Renal cortical epithelial cell (primary cell): ENCODE results near the gene LRP5. TPM values are rescaled to one million over a fixed set of nuclear protein-coding genes. Genes with fewer than 3 reads are reported as not detected.

Experiments used
- DNase-seq: peaks from one replicate; pipeline ENCODE4 v3.0.0-alpha.2; 2011; ENCODE audit warnings: low read depth
- total RNA-seq: library from RNA; depleted of rRNA; stranded (reverse); fragments of >200 nt; gene quantifications from 2 replicates; pipeline ENCODE4 v1.2.3, GENCODE V29; 2014

The LRP5 gene
- total RNA-seq, 1 donor from 2014 or later, result 58.6 TPM

DNA sequence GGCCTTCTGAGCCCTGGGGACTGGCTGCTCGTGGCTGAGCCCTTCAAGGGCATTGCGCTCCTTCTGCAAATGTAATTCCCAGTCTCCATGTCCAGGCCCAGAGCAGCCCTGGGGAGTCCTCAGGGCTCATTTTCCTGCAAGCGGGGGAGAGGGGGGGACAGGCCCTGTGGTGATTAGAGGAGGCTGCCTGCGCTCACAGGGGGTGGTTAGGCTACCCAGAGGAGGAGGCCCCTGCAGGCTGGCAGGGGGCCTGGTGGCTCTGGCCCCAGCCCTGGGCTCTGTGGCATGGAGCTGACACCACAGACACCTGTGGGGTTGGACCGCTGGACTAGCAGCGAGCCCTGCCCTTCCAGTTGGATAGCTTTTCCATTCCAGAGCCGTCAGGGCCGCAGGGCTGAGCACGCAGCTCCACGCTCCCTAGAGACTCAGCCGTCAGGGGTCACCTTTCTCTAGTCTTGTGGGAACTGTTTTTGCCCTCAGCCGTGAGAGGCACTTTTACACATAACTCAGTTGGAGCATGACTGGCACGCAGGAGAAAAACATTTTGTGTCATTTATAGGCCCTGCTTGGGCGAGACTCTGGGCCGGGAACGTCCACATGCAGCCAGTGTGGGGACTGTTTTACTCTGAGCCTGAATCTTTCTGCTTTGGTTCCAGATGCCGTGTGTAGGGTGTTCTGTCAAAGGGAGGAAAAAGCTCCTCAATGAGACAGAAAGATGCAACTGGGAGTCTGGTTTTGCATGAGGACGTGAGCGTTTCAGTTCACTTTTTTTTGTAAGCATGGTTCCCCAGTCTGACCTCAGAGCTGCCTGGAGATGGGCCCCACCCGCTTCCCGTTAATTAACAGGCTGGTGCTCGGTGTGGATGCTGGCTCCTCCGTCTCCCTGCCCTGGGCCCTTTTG lies 58.1 kb downstream of the LRP5 start:
- DNase-seq, result no peak

DNA sequence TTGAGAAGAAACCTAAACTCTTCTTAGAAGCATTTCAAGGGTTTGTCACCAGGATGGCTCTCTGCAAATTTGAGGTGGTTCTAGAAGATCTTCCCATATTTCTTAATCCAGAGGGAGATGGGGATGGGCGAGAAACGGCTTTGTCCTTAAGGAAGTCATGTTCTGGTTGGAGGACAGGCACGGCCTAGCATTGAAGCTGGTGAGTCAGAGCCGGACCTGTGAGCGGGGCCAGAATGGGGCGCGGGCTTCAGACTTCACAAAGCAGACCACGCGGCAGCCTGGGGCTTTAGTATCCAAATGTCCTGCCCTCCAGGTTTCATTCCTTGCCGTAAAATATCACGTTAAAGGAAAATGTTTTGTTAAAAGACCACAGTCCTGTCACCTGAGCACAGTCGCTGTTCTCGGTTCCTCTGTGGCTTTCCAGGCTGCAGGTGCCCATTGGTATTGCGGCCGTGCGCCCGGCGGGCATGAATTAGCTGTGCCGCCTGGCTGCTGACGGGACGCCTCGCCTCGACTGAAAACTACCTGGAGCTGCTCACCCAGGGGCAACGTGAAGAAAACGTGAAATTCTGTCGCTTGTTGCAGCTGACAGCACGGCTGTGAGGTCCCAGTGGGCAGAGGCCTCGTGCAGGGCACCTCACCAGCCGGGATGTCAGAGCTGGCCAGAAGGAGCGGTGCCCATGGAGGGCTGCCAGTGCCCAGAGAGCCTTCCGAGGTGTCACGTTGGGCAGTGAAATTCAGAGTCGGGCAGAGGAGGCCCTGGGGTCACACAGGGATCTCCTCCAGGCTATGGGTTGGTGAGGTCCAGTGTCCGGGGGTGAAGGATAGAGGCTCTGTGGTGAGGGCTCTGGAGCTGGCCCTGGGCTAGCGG lies 59.0 kb downstream of the LRP5 start:
- DNase-seq, result peak; percentile 21

DNA sequence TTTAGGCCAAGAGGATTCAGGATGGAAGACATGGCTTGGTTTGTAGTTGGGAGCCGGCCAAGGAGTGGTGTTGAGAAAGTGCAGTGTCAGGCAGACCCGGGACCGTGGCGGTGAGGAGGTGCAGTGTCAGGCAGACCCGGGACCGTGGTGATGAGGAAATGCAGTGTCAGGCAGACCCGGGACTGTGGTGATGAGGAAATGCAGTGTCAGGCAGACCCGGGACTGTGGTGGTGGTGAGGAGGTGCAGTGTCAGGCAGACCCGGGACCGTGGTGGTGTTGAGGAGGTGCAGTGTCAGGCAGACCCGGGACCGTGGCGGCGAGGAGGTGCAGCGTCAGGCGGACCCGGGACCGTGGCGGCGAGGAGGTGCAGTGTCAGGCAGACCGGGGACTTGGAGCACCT lies 59.7 kb downstream of the LRP5 start:
- DNase-seq, result no peak

DNA sequence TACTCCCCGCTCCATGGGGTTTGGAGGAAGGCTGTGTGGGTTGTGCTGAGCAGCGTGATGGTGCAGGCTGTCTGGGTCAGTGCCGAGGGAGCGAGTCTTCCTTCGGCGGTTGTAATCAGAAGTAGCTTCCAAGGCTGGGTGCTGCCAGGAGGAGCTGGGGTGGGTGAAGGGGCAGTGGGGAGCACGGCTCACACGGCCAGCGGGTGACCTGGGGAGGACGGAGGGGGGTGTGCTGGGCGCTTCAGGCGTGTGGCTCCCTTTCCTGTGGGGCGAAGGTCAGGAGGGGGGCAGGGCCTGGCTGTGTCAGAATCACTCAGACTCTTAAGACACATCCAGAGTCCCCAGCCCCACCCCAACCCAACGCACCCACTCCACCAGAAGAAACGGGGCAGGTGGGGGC lies 60.2 kb downstream of the LRP5 start:
- DNase-seq, result no peak

DNA sequence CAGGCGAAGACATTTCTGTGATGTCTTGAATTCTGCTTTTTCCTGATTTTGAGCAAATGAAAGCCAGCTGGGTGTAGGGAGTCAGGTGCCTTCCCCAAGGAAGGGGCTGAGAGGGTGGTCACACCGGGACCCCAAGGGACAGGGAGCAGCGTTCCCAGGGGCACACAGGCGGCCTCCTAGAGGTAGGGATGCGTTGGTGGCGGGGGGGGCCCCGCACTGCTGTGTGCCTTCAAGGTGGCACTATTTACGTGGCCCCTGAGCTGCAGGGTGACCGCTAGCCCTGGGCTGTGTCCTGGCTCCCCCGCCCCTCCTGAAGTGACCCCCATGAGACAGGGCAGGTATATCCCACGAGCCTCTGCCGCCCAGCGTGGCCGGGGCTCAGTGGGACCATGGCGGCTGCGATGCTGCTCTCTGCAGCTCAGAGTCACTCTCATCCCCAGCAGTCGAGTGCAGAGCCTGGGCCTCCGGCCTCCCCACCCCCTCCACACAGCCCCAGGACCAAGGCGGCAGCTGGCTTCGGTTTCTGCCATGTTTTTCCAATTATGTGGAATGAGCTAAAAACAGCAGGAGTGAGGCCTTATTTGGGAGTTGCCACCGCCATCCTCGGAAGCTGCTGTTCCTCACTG lies 60.9 kb downstream of the LRP5 start:
- no peak for DNase-seq

DNA sequence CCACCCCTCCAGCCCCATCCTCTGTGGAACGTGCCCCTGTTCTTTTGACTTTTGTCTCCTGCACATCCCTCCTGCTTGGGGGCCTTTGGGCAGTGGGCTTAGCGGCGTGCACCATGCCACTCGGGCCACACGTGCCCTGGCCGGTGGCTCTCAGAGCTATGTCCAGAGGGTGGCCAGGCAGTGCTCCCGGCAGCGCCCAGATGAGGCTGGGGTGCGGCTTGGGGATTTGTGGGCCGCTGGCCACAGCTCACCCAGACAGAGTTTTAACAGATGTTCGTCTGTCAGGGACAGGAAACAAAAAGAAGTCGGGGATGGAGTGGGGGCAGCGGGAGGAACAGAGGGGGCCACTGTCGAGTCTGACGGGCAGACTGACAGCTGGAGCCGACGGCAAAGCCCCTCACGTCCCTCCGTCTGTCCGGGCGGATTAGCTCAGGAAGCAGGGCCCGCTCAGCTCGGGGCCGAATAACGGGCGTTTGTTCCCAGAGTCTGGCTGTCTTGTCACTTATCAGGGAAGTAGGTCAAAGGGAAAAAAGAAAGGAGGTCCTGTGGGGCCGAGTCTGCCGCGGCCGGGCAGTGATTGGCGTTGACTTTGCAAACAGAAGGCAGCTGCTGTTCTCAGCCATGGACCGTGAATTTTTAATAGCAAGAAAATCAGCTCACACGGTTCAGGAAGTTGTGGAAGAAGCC lies 61.6 kb downstream of the LRP5 start:
- no peak for DNase-seq

DNA sequence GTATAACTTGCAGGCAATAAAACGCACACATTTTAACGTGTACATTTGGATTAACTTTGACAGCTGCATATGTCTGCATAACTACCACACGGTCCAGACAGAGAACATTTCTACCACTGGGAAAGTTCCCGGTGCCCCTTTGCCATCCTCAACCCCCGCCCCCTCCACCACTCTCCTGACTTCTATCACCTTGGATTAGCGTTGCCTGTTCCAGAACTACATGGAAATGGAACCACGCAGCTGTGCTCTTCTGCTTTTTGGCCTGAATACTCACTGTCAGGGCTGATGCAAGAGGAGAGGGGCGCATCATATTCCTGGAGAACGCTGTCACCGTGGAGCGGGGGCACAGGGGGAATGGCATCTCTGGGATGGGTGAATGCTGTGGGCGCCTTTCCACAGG lies 62.1 kb downstream of the LRP5 start:
- no peak for DNase-seq

DNA sequence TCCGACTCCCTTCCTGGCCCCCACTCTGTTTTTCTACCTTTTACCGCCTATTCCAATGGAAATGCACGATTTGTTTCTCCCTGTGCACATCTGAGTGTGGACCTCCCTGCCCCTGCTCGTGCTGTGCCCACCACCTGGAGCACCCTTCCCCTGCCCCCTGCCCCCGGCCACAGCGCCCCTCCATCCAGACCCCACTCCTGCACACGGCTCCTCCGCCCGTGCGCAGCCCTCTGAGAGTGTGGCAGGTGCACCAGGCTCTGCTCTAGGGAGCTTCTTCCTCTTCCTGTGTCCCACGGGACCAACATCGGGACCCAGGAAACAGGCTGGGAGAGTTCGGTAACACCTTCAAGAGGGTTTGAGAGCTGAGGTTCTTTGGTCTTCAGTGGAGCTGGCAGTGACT lies 62.9 kb downstream of the LRP5 start:
- DNase-seq, result no peak

DNA sequence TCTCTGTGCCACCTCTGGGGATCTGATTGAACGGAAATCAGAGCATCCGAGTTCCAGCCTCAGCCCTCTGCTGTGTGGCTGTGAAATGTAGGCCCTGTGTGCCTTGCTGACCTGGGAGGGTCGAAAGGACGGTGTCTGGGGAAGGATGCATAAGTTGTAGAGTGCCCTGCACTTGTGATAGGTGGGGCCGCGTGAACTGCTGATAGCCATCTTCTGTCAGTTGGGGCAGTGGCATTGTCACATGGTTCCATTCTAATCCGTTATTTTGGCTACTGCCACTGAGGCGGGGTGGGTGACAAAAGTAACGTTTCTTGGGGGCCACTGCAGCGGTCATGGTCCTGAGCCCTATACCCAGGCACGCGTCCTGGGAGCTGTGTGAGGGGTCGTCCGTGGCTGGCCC lies 63.4 kb downstream of the LRP5 start:
- no peak for DNase-seq

DNA sequence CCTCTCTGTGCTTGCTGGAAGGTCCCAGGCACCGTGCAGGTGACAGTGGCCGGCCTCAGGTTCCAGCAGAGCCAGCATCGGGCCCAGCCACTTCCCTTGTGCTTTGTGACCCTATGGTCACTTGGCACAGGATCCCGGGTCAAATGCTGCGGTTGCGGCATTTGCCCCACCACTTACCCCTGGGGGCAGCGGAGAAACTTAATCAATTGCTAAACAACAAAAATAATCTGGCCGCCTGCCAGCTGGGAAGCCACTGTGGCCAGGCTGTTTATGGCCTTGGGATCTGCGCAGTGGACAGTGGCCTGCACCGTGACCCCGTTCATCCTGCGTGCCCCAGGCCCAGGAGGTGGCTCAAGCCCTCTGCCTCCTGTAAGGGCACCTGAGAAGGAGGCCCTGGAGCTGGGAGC lies 65.0 kb downstream of the LRP5 start:
- DNase-seq, result no peak

DNA sequence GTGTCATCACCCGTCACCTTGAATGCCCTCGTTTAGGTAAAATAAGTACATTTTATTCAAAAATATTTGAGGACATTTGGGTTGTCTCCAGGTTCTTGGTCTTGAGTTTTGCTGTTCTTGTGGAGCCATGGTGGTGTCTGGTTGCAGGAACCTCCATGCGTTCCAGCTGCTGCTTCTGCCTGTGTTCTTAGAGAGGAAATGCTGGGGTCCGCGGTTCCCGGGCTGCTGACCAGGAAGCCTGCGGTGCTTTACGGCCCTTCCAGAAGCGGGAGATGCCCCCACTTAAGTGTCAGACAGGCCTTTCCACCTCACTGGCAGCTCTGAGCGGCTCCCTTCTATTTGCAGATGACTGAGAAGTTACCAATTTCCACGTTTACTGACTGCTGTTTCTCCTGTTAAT lies 66.8 kb downstream of the LRP5 start:
- no peak for DNase-seq

DNA sequence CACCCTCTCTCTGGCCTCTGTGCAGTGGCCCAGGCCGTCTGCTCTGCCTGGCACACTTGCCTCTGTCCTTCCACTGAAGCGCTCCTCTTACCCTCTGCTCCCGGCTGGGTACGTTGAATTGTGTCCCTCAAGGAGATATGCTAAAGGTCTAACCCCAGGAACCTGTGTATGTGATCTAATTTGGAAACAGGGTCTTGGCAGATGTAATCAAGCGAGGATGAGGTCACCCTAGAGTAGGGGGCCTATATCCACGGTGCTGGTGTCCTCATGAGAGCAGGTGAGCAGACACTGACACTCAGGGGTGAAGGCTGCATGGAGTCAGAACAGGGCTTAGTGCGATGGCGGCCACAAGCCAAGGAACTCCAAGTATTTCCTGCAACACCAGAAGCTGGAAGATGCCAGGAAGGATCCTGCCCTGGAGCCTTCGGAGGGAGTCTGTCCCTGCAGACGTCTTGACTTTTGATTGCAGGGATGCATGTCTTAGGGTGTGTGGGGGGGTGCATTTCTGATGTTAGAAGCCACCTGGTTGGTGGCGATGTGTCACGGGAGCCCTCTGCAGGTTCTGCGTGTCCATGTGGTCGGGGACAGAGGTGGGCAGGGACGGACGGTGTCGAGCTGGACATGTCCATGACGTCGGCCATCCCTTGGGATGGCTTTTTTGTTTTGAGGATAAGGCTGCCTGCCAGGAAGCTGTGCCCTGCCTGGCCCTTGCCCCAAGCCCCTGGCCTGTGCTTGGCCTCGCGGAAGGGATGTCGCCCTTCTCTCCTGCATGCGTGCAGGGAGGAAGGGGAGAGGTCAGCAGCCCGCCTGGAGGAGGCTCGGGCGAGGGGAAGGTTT lies 68.6 kb downstream of the LRP5 start:
- DNase-seq, result no peak

DNA sequence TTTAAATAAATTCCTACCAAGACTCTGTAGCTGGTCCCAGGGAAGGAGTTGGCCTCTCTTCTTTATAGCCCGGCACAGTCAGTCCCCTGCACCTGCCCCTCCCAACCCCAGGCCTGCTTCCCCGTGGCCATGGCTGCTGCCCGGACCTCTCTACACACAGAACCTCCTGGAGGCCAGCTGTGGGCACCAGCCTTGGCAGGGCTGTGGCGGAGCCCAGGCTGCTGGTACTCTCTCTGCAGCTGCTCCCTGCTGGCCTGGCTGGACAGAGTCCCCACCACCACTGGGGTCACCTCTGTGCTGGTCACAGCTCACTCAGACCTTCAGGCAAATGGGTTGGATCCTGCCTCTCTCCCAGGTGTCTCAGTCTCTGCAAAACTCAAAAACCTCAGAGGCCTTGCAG lies 69.3 kb downstream of the LRP5 start:
- no peak for DNase-seq

DNA sequence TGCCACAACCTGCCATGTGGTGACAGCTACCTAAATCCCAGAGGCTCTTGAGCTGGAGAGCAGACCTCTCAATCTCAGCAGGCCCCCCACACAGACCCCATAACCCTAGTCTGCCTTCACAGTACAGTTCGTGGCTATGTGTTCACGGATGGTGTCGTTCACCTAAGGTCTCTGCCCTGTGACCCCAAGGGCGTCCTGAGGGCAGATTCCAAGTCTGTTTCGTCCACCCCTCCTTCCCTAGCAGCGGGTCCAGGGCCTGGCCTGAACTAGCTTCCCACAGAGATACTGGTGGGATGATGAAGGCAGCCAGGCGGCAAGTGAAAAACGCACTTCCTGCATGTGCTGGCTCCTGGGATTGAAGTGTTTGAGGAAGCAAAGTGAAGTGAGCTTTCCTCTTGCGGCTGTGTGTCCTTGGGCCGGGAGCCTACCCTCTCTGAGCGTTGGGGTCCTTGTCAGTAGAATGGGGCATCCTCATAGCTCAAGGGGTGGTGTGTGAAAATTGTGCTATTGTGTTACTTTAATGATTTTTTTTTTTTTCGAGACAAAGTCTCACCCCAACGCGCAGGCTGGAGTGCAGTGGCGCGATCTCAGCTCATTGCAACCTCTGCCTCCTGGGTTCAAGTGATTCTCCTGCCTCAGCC lies 70.1 kb downstream of the LRP5 start:
- DNase-seq, result no peak

DNA sequence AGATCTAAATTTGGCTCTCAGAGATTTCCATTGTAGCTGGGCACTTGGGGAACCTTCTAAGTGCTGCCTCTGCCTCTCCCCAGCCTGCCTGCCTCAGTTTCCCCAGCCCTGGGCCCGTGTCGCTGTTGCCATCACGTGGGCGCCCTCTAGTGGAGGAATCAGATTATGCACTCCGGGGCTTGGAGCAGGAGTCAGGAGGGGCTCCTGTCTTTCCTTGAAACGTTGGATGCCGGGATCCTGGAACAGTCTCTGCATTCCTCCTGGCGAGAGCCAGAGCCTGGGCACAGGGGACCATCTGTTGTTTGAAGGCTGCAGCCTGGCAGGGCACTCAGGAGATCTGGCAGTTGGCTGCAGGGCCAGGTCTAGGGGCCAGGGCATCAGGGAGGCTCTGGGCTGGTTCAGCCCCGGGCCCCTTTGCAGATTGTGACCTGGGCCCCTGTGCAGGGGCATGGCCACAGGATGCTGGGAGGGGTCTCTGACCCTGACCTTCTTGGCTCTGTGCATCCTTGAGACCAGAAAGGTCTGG lies 71.6 kb downstream of the LRP5 start:
- DNase-seq, result no peak

DNA sequence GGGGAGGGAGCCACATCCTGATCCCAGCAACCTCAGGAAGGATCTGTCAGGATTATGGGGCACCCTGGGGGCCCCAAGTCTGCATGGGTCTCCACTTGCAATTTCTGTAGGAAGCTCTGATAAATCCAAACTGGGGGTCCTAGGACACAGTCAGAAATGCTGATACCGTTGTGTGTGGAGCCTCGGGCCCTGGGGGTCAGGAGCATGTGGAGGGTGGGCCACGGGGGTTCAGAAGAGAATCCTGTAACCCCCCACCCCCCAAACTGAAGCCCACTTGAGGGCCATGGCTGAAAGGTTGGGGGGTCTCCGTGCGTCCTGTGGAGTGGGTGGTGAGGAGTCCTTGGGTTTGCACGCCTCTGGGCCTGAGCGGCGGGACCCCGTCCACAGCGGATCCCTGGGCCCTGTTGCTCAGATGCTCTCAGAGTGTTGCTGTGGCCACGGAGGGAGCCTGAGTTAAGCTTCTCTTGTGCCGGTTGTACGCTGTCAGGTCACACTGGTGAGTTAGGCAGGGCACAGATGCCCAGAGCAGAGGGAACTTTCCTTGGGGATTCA lies 72.2 kb downstream of the LRP5 start:
- DNase-seq, result no peak

DNA sequence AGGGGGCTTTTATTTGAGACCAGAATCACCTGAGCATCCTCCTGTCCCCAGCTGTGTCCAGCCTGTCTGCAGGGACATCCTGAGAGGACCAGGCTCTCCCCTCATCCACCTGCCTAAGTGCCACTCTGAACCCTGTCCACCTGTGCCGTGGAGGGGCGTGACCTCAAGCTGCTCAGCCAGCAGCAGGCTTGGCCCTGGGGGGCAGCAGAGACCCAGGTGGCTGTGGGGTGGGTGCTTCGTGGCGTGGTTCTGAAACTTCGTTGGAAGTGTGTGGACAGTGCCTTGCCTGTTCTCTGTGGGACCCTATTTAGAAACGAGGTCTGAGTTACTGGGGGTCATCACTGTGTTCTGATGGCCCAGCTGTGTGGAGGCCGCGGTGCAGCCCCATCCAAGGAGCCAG lies 72.7 kb downstream of the LRP5 start:
- no peak for DNase-seq

DNA sequence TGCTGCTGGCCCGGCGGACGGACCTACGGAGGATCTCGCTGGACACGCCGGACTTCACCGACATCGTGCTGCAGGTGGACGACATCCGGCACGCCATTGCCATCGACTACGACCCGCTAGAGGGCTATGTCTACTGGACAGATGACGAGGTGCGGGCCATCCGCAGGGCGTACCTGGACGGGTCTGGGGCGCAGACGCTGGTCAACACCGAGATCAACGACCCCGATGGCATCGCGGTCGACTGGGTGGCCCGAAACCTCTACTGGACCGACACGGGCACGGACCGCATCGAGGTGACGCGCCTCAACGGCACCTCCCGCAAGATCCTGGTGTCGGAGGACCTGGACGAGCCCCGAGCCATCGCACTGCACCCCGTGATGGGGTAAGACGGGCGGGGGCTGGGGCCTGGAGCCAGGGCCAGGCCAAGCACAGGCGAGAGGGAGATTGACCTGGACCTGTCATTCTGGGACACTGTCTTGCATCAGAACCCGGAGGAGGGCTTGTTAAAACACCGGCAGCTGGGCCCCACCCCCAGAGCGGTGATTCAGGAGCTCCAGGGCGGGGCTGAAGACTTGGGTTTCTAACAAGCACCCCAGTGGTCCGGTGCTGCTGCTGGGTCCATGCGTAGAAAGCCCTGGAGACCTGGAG lies 74.1 kb downstream of the LRP5 start:
- no peak for DNase-seq

DNA sequence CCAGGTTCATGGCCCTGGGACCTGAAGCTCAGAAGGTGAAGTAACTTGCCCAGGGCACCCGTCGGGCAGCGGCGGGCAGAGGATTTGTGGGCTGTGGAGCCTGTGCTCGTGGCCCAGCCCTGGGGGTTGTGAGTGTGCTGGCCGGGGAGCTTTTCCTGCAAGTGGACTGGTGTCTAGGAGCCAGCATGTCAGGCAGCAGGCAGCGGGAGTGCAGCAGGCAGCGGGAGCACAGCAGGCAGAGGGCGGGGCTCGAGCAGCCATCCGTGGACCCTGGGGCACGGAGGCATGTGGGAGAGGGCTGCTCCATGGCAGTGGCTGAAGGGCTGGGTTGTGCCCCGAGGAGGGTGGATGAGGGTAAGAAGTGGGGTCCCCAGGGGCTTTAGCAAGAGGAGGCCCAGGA lies 75.4 kb downstream of the LRP5 start:
- no peak for DNase-seq
